ENCODE measurements around the gene CD93.

Gene CD93

GRCh38 chr20:23097636-23098580 lies 11.8 kb upstream of the CD93 start:
- no peak for DNase-seq (ENCODE audit: low read depth)

GRCh38 chr20:23096986-23097520 lies 10.9 kb upstream of the CD93 start:
- no peak for DNase-seq (ENCODE audit: low read depth)

DNA sequence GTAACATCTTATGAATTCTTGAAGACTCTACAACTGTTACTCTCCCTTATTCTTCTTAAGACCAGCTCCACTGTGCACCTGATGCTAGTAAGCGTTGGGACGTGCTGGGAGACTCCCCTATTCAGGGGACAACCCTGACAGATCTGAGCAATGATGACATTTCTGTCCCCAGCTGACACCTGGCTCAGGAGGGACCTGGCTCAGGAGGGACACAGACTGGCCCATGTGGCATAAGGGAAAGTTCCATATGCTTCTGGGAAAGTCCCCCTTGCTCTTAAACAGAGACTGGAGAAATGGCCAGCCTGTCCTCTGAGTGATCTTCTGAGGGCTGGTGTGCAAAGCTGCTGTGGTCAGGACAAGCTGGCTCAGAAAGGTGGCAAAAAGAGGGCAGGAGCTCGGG lies 10.0 kb upstream of the CD93 start:
- DNase-seq (ENCODE audit: low read depth), result no peak

DNA sequence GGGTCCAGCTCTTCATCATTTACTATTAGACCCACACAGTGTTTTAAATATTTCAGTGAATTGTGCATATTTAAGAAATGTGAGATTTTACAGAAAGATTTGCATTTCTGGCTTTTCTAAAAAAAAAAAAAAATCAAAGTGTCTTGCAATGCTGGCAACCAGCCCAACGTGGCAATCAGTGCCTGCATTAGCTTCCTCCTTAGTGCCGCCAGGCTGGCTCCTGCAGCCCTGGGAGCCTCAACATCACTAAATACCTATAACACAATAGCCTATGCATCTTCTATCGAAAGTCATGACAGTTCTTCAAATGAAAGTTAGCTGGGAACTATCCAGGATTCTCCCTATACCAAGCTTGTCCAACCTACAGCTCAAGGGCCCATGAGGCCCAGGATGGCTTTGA lies 9.4 kb upstream of the CD93 start:
- no peak for DNase-seq (ENCODE audit: low read depth)

DNA sequence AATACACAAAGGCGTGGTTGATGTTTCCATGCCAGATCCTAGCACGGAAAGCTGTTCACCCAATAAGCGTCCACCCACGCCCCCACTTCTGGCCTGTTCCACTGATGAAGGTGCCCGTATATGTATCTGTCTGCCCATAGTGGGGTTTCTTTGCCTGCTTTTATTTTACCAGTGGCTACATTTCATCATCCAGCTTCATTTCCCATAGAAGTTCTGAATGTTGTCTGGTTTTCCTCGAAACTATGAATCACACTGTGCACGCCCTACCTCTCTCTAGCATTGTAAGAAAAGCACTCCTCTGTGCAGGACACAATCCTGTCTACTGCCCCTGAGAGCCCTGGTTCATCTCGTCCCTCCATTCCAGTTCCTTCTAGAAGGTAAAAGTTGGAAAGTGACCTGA lies 8.8 kb upstream of the CD93 start:
- DNase-seq (ENCODE audit: low read depth), result no peak

DNA sequence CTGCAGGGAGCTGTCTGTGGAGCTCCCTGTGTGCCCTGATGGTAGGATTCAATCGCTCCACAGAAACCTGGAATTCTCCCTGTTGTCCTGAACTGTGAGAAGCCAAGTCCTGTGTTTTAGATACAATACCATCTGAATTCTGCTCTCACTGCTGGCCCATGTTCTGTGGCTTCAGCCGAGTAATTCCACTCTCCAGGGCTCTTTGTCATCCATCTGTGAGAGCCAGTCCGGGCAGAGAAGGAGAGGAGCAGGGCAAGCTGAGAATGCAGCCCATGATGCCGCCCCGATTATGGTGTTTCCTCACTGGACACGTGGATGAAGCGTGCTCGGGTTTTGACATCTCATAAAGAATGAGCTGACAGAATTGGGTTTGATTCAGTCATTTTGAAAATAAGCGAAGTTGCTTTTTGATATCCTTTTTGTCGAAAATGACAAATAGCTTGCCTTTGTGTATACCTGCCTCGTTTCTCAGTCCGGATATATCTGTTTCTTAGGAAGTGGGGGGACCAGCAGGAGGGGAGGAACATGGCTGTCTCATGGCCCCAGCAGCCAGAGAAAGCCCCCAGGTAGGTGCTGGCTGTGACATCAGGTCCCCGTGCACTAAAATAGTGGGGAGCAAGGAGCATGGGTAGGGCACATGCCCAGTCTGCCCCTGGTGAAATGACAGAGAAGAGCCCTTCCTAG lies 8.2 kb upstream of the CD93 start:
- no peak for DNase-seq (ENCODE audit: low read depth)

- DNase-seq (ENCODE audit: low read depth), result no peak
Measured at GRCh38 chr20:23093613-23094012, 7.5 kb upstream of the CD93 start.

GRCh38 chr20:23092861-23093495 lies 6.9 kb upstream of the CD93 start:
- DNase-seq (ENCODE audit: low read depth), result no peak

DNA sequence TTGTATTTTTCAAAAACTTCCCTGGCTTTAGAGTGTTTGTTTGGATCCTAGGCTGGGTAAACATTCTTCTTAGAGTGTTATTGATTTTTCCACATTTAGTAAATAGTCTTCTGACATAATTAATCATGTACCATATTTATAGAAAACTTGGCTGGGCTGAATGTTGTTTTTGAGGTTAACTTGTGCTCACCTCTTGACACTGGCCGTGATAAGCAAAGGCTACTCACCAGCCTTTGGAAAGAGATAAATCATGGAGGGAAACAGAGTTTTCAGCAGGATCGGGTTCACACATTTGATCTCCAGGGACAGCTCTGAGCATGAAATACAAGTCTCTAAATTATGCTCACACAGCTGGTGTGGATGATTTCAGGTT lies 6.2 kb upstream of the CD93 start:
- DNase-seq (ENCODE audit: low read depth), result no peak

DNA sequence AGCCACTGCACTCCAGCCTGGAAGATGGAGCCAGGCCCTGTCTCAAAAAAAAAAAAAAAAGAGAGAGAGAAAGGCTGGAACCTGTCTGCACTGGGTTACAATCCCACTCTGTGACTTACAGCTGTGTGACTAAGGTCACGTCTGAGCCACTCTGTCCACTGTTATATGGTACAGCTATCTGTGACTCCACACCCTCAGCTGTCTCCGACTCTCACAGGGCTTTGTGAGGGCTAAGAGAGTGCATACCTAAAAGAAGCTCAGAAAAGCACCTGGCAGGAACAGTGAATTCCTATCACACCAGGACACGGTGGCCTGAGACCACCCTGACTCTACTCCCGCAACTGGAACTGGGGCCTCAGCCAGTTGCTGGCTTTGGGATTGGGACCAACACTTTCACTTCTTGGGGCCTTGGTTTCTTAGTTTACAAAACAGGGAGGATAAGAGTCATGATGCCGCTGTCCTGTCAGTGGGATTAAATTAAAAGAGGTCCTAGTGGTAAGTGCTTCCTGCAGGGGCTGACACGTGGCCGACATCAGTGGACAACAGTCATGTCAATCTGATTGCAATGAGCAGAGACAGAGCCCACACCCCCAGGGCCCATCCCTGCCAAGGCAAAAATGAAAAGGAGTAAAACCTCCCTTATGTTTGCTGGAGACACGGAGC lies 5.7 kb upstream of the CD93 start:
- no peak for DNase-seq (ENCODE audit: low read depth)

DNA sequence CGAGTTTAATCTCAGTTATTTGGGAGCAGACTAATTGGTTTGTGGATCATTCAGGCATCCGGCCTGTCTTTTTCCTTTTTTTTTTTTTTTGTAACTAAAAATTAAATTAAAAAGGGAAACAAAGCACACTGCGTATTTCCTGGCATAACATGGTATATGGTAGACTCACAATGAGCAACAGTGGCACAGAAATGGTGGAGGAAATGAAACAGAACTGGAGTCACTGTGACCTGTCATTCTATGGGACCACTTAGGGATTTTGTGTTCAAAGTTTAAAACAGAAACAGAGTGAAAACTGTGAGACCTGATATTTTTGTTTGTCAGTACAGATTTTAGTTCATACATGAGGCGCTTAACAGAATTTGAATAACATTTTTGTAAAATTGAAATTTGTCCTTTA lies 4.8 kb upstream of the CD93 start:
- DNase-seq (ENCODE audit: low read depth), result no peak

DNA sequence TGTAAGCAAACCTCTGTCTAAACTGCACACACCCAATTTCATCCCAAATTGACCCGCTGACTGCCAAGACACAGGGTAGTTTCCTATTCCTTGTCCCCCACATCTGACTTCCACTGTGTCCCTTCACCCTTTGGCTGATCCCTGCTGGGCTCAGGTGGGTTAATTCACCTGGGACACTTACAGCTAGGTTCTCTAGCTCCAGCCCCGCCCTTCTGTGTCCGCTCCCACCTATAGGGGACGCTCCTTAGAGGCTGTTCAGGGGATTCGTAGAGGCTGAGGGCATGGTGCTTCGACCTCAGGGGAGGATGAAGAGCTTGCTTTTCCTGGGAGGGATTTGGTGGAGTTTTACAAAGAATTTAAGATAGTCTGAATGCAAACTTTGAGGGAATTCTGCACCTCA lies 4.0 kb upstream of the CD93 start:
- no peak for DNase-seq (ENCODE audit: low read depth)

DNA sequence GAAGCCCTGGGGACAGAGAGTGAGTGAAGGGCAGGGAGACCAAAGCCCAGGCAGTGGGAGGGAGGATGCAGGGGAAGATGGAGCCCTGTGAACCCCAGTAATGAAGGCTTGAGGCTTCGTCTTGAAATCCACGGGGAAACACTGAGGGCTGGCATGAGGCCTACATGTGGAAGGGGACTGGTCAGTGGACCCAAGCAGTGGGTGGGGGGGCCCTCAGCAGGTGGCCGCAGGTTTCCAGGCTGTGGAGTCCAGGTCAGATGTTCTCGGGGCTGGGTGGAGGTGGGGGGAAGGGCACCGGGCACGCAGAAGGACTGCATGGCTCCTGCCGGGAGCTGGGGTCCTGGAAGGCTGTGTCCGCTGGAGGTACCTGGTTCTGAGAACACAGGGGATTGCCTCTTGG lies 2.7 kb upstream of the CD93 start:
- no peak for DNase-seq (ENCODE audit: low read depth)

DNA sequence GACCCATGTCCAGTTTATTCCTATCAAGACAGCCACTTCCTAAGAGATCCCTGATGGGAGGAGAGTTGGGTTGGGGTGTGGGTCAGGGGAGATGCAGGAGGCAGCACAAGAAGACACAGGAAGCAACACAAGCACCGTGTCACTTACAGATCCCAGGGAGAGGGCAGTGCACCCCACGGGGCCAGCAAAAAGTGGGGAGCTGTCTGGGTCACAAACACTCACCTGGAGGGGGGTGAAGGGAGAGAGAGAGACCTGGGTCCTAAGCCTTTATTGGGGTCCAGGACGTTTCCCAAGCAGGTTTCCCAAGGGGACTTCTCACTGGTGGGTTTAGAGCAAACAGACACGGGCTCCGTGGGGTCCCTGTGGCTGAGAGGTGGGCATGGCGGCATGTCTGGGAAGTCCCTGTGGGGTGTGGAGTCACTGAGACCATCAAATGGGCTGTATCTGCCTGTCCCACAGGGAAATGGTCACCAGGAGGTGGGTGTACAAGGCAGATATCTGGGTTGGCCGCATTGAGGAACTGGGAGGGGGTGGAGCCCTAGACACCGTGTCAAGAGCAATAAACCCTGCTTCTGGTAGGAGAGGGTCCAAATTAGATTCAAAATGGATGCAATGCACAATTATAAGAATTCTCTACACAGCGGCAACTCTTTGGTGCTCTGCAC lies 1.6 kb upstream of the CD93 start:
- no peak for DNase-seq (ENCODE audit: low read depth)

- DNase-seq (ENCODE audit: low read depth), result no peak
Measured at GRCh38 chr20:23086931-23087411, 847 bp upstream of the CD93 start.

- DNase-seq (ENCODE audit: low read depth), result no peak
Measured at GRCh38 chr20:23085436-23086055, 578 bp downstream of the CD93 start.

DNA sequence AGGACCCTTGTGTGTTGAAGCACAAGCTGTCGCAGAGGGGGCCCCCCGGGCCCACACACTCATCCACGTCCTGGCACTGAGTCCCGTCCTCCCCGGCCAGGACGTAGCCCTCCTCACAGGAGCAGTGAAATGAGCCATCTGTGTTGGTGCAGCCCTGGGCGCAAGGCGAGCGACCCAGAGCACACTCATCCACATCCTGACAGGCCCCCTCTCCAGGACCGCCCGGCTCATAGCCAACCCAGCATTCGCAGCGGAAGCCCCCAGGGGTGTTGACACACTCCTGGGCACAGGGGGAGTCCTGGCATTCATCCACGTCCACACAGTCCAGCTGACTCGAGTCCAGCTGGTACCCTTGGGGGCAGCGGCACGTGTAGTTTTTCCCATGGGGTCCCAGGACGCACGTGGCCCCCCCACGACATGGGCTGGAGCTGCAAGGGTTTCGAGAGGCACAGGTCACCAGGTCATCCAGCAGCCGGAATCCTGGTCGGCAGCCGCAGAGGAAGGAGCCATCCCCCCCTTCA lies 1.2 kb downstream of the CD93 start:
- DNase-seq (ENCODE audit: low read depth), result no peak

- DNase-seq (ENCODE audit: low read depth), result no peak
Measured at GRCh38 chr20:23084282-23084844, 1.8 kb downstream of the CD93 start.

DNA sequence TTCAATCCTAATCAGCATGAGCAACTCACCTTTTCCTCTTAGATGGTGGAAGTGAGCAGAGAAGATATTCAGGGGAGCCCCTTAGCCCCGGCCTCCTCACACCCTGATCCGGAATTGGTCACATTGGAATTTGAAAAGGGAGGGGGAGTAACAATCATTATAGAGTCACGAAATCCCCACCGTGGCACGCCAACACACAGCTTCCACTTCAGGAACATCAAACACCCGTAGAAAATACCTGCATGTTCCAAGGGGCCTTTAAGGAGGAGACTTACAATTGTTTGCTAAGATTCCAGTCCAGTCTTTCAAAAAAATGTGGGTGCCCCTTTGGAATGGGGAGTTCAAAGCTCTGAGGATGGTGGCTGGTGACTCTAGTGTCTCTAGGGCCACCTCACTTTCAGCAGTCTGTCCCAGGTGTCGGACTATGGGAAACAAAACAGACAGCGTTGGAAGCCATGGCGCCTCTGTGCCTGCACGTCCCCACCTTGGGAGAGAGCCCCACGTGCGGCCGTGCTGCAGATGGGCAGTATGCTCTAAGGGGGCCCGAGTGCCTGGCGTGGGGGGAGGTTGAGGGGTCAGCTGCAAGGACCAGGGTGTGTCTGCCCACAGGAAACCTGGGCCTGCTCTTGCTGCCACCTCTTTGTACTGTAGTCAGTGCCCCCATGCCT lies 2.4 kb downstream of the CD93 start:
- no peak for DNase-seq (ENCODE audit: low read depth)

Measured in EH (cell line).